ENCODE data around the gene NFRKB.
"Not testable (repeated sequence)": the region's sequence is repeated elsewhere in the genome, so short reads cannot be mapped to it uniquely, and the experiment has no call there.

NFRKB gene

GRCh38 chr11:129918361-129918760 lies 23.0 kb upstream of the NFRKB start:
- no peak for DNase-seq
- Mint-ChIP-seq H3K27ac (no peak overlapping the region), H3K27me3 (no peaks in the 10 kb centered on the region), H3K4me3 (no peak overlapping the region), H3K4me1 (peaks cover 9% of the 10 kb centered on the region), H3K9me3 (no peaks in the 10 kb centered on the region)
- no peak for ATAC-seq

DNA sequence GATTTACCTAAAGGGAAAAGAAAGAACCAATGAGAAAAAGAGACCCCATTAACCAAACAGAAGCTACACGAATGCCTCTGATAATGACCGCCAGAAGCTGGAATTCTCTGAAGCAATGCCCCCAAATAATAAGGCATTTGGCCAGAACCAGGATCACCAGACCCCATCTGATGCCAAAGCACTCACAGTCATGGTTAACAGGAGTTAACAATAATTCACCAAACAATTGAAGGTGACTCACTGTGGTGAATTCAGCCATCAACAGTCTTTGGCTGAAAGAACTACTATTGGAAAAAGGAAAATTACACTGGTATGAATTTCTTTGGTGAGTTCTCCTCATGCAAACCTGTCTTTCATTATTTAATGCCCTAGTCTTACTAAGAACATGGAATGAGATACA lies 21.9 kb upstream of the NFRKB start:
- H3K27me3 Mint-ChIP-seq = no peaks in the 10 kb centered on the region
- peaks cover 6% of the 10 kb centered on the region for H3K4me1 Mint-ChIP-seq
- no peak overlapping the region for H3K27ac Mint-ChIP-seq
- H3K4me3 Mint-ChIP-seq = no peak overlapping the region
- DNase-seq (no peak), ATAC-seq (no peak)
- no peaks in the 10 kb centered on the region for H3K9me3 Mint-ChIP-seq

- peak overlapping the region; percentile 2 to 66 for H3K27ac Mint-ChIP-seq
- peaks cover 8% of the 10 kb centered on the region for H3K4me1 Mint-ChIP-seq
- ATAC-seq (no peak), DNase-seq (no peak)
- no peaks in the 10 kb centered on the region for H3K27me3 Mint-ChIP-seq
- no peaks in the 10 kb centered on the region for H3K9me3 Mint-ChIP-seq
- H3K4me3 Mint-ChIP-seq = no peak overlapping the region
Observed at GRCh38 chr11:129911298-129911697, 15.9 kb upstream of the NFRKB start.

GRCh38 chr11:129910360-129910759 lies 15.0 kb upstream of the NFRKB start:
- Mint-ChIP-seq H3K4me1 (peaks cover 8% of the 10 kb centered on the region), H3K27me3 (no peaks in the 10 kb centered on the region), H3K9me3 (no peaks in the 10 kb centered on the region), H3K27ac (no peak overlapping the region), H3K4me3 (no peak overlapping the region)
- ATAC-seq = no peak
- DNase-seq = no peak

- Mint-ChIP-seq H3K27me3 (no peaks in the 10 kb centered on the region), H3K27ac (no peak overlapping the region), H3K4me3 (no peak overlapping the region), H3K4me1 (no peaks in the 10 kb centered on the region), H3K9me3 (no peaks in the 10 kb centered on the region)
- DNase-seq (no peak), ATAC-seq (no peak)
Observed at GRCh38 chr11:129905402-129905801, 10.0 kb upstream of the NFRKB start.

DNA sequence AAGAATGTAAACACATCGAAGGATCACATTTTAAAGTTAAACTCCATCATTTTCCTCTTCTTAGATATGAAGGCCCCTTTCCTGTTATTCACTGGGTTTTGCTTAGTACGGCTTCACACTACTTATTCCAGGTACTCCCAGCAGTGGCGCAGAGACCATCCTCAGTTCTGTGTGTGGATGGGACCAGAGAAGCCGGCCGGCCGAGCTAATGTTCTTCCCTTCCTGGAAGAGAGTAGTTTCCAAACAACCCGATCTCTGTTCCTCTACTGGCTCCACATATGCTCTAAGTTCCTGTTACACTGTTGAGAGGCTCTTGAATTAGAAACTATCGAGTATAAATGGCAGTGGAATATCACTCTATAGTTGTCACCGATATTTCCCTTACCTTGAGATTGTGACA lies 684 bp upstream of the NFRKB start:
- peaks cover 38% of the 10 kb centered on the region for H3K4me1 Mint-ChIP-seq
- DNase-seq = no peak
- ATAC-seq = no peak
- H3K27ac Mint-ChIP-seq = peak overlapping the region in 1 of 2 donors; percentile 23
- H3K4me3 Mint-ChIP-seq = peak overlapping the region; percentile 87 to 90
- no peaks in the 10 kb centered on the region for H3K9me3 Mint-ChIP-seq
- no peaks in the 10 kb centered on the region for H3K27me3 Mint-ChIP-seq

DNA sequence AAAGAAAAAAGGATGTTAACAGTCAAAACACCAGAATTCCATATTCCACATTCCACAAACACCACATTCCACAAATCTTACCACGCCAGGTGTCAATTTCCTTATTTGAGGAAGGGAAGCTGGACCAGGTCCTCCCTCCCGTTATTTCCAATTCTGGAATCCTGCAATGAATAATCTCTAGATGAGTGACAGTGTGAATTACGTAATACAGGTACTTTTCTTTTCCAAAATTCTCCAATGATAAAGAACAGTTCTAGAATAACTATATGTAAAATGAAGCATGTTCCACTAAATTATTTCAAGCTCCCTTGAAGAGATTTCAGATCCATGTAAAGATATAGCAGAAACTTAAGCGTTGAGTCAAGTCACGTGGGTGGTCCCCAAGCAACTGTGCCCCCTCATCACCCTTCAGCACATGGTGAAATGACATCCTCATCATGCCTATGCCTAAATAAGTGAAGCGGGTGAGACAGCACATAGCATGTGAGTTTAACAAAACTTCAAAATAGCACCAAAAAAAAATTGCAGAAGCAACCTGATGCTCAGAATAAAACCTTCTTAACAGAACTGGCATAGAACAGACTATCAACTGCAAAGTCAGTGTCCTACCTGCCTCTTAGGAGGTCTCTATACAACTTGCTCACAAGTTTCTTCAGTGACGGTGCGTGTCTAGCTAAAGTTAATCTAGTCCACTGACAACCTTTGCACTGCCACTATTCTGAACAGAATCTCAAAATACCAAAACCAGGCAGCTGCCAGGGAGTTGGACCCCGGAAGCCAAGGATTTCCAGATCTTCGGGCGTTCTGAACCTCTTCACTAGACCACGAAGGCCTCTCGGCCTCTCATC lies 876 bp downstream of the NFRKB start:
- ATAC-seq (peak; percentile 10), DNase-seq (no peak)
- Mint-ChIP-seq H3K27ac (peak overlapping the region; percentile 12 to 89), H3K4me3 (peak overlapping the region; percentile 87 to 90), H3K9me3 (no peaks in the 10 kb centered on the region), H3K27me3 (no peaks in the 10 kb centered on the region), H3K4me1 (peaks cover 46% of the 10 kb centered on the region)

- no peaks in the 10 kb centered on the region for H3K9me3 Mint-ChIP-seq
- DNase-seq (no peak), ATAC-seq (peak; percentile 54)
- H3K27me3 Mint-ChIP-seq = no peaks in the 10 kb centered on the region
- H3K4me3 Mint-ChIP-seq = no peak overlapping the region
- peaks cover 34% of the 10 kb centered on the region for H3K4me1 Mint-ChIP-seq
- peak overlapping the region; percentile 20 to 76 for H3K27ac Mint-ChIP-seq
Observed at GRCh38 chr11:129888451-129888850, 6.9 kb downstream of the NFRKB start.

- ATAC-seq = no peak
- H3K4me3 Mint-ChIP-seq = no peak overlapping the region
- no peak overlapping the region for H3K27ac Mint-ChIP-seq
- H3K4me1 Mint-ChIP-seq = peaks cover 20% of the 10 kb centered on the region
- no peaks in the 10 kb centered on the region for H3K27me3 Mint-ChIP-seq
- no peak for DNase-seq
- no peaks in the 10 kb centered on the region for H3K9me3 Mint-ChIP-seq
Observed at GRCh38 chr11:129885381-129885780, 10.0 kb downstream of the NFRKB start.

DNA sequence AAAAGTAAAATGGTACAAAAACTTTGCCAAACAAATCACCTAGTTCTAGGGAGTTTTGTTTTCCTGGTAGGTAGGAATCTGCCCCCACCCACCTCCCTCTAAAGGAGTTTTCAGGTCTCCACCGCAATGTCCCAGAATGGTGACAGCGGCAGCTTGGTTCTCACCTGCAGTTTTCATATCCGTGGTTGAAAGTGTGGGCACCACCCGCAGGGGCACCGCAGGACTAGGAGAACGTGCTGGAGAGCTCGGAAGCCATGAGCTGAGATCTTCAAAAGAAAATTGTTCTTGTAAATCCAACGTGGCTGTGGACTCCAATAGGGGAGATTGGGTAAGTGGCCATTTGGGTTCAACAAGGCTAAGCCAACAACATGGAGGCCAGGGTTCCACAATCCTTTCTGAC lies 10.8 kb downstream of the NFRKB start:
- H3K4me1 Mint-ChIP-seq = peaks cover 13% of the 10 kb centered on the region
- no peak overlapping the region for H3K4me3 Mint-ChIP-seq
- DNase-seq (no peak), ATAC-seq (no peak)
- H3K9me3 Mint-ChIP-seq = no peaks in the 10 kb centered on the region
- H3K27me3 Mint-ChIP-seq = no peaks in the 10 kb centered on the region
- H3K27ac Mint-ChIP-seq = peak overlapping the region in 1 of 2 donors; percentile 68

- DNase-seq (peak; percentile 19 to 22), ATAC-seq (peak; percentile 60)
- Mint-ChIP-seq H3K4me3 (no peak overlapping the region), H3K4me1 (no peaks in the 10 kb centered on the region), H3K27me3 (no peaks in the 10 kb centered on the region), H3K9me3 (no peaks in the 10 kb centered on the region), H3K27ac (no peak overlapping the region)
Observed at GRCh38 chr11:129881570-129882170, 13.7 kb downstream of the NFRKB start.

- peak overlapping the region; percentile 50 to 82 for H3K27ac Mint-ChIP-seq
- no peak for DNase-seq
- no peaks in the 10 kb centered on the region for H3K27me3 Mint-ChIP-seq
- no peak overlapping the region for H3K4me3 Mint-ChIP-seq
- H3K4me1 Mint-ChIP-seq = no peaks in the 10 kb centered on the region
- ATAC-seq = no peak
- no peaks in the 10 kb centered on the region for H3K9me3 Mint-ChIP-seq
Observed at GRCh38 chr11:129880311-129880710, 15.1 kb downstream of the NFRKB start.

GRCh38 chr11:129871914-129872313 lies 23.5 kb downstream of the NFRKB start:
- no peak overlapping the region for H3K4me3 Mint-ChIP-seq
- H3K27ac Mint-ChIP-seq = peak overlapping the region in 1 of 2 donors; percentile 0
- H3K9me3 Mint-ChIP-seq = no peaks in the 10 kb centered on the region
- no peaks in the 10 kb centered on the region for H3K4me1 Mint-ChIP-seq
- no peaks in the 10 kb centered on the region for H3K27me3 Mint-ChIP-seq
- no peak for ATAC-seq
- no peak for DNase-seq

GRCh38 chr11:129868626-129869025 lies 26.8 kb downstream of the NFRKB start:
- not testable (repeated sequence) for ATAC-seq, H3K27ac Mint-ChIP-seq

GRCh38 chr11:129866311-129866710 lies 29.1 kb downstream of the NFRKB start:
- Mint-ChIP-seq H3K27me3 (no peaks in the 10 kb centered on the region), H3K4me3 (no peak overlapping the region), H3K27ac (no peak overlapping the region), H3K4me1 (peaks cover 28% of the 10 kb centered on the region), H3K9me3 (no peaks in the 10 kb centered on the region)
- ATAC-seq = no peak
- DNase-seq = no peak

More at GRCh38 chr11:129868626-129869025, 26.8 kb downstream of the NFRKB start:
- not testable (repeated sequence) for DNase-seq, H3K4me3 Mint-ChIP-seq, H3K27me3 Mint-ChIP-seq, H3K9me3 Mint-ChIP-seq
- peaks cover 14% of the 10 kb centered on the region for H3K4me1 Mint-ChIP-seq

DNA sequence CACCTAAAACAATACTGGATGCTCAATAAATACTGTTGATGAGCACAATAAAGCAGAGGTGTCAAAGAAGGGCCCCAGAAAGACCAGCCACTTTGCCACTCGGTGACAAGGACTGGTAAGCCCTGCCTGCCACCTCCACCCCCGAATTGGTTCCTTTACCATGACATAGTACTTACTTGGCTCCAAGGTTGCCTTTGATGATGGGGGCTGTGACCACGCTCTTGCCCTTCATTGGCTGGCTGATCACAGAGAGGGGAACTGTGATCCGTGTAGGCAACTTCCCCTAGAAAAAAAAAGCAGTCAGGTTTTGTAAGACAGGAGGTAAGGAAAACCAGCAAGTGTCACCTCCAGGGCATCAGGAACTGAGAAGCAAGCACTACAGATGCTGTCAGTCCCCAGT lies 29.7 kb downstream of the NFRKB start:
- Mint-ChIP-seq H3K27me3 (no peaks in the 10 kb centered on the region), H3K9me3 (no peaks in the 10 kb centered on the region), H3K4me1 (peaks cover 31% of the 10 kb centered on the region), H3K27ac (peak overlapping the region; percentile 43 to 44), H3K4me3 (no peak overlapping the region)
- peak; percentile 45 for ATAC-seq
- no peak for DNase-seq

All from stimulated activated naive CD8-positive, alpha-beta T cell treated with anti-CD3 and anti-CD28 coated beads, Interleukin-15, amount 100 ng/mL, for 72 hours (primary cell).